Fibroblast of lung (primary cell): ENCODE measurements around the gene CPT1A. TPM values are rescaled to one million over a fixed set of nuclear protein-coding genes. Genes with fewer than 3 reads are reported as not detected.
"Not testable (repeated sequence)": the region's sequence is repeated elsewhere in the genome, so short reads cannot be mapped to it uniquely, and the experiment has no call there.

Experiments
- DNase-seq, 2 donors: peaks; one replicate each; pipeline versions ENCODE4 v3.0.0 to v3.0.0-alpha.2; 2010; ENCODE audit warnings: low read depth in 2 of 2
- H2AFZ ChIP-seq: 2 replicates; pipeline ENCODE4 v1.5.1; 2012; ENCODE audit warnings: low read length, control low read depth, inconsistent platforms
- H3K27ac ChIP-seq: 2 replicates; pipeline ENCODE4 v1.5.1; 2011; ENCODE audit warnings: low read length, control low read depth; ENCODE audit not compliant: insufficient read depth
- H3K27me3 ChIP-seq: 2 replicates; pipeline ENCODE4 v1.5.1; 2011; ENCODE audit warnings: mild to moderate bottlenecking, low read length; ENCODE audit not compliant: control insufficient read depth, insufficient read depth
- H3K36me3 ChIP-seq: 2 replicates; pipeline ENCODE4 v1.5.1; 2011; ENCODE audit warnings: low read length; ENCODE audit not compliant: control insufficient read depth, insufficient read depth
- H3K4me1 ChIP-seq: 2 replicates; pipeline ENCODE4 v1.5.1; 2011; ENCODE audit warnings: low read length; ENCODE audit not compliant: control insufficient read depth, insufficient read depth; ENCODE audit errors: extremely low read depth
- H3K4me2 ChIP-seq: 2 replicates; pipeline ENCODE4 v1.5.1; 2011; ENCODE audit warnings: low read length, control low read depth; ENCODE audit not compliant: insufficient read depth; ENCODE audit errors: extremely low read depth
- H3K4me3 ChIP-seq, 4 experiments: fragments of 200-600 bp in 1 of 4; sonication (generic) in 1 of 4; replicated peaks in 1 of 4; 2 replicates each; pipeline ENCODE4 v1.5.1; 2011 to 2016; ENCODE audit warnings: low read length in 4 of 4, low read depth in 3 of 4, mild to moderate bottlenecking in 3 of 4, control low read depth in 2 of 4, inconsistent platforms in 1 of 4, mixed read lengths in 1 of 4; ENCODE audit not compliant: insufficient read depth in 1 of 4; ENCODE audit errors: control extremely low read depth in 1 of 4
- H3K79me2 ChIP-seq: 2 replicates; pipeline ENCODE4 v1.5.1; 2012; ENCODE audit warnings: mild to moderate bottlenecking, low read length, inconsistent platforms; ENCODE audit not compliant: control insufficient read depth, insufficient read depth
- H3K9ac ChIP-seq: 2 replicates; pipeline ENCODE4 v1.5.1; 2011; ENCODE audit warnings: mild to moderate bottlenecking, low read length, control low read depth; ENCODE audit not compliant: insufficient read depth
- H3K9me3 ChIP-seq: 2 replicates; pipeline ENCODE4 v1.5.1; 2012; ENCODE audit warnings: low read depth, low read length; ENCODE audit not compliant: control insufficient read depth, insufficient read depth
- H4K20me1 ChIP-seq: 2 replicates; pipeline ENCODE4 v1.5.1; 2011; ENCODE audit warnings: low read length; ENCODE audit not compliant: control insufficient read depth, insufficient read depth; ENCODE audit errors: extremely low read depth
- EZH2 ChIP-seq: IDR thresholded peaks from 2 replicates; pipeline ENCODE4 v1.5.1; 2012; ENCODE audit warnings: low read length, control low read depth, mild to moderate bottlenecking; ENCODE audit errors: missing control alignments
- polyA minus RNA-seq: library from RNA; depleted of rRNA, polyadenylated mRNA; stranded (reverse); fragments of >200 nt; gene quantifications from 2 replicates; pipeline ENCODE4 v1.2.3, GENCODE V29; 2011; ENCODE audit warnings: low replicate concordance
- polyA plus RNA-seq, 2 donors: library from polyadenylated mRNA; depleted of rRNA in 1 of 2; stranded (reverse) in 1 of 2; unstranded in 1 of 2; fragments of >200 nt; gene quantifications; 2 replicates each; pipeline ENCODE4 v1.2.1, GENCODE V29; 2011 to 2012; ENCODE audit warnings: missing spikeins in 1 of 2
- total RNA-seq: library from RNA; depleted of rRNA; stranded (reverse); fragments of >200 nt; gene quantifications from 2 replicates; pipeline ENCODE4 v1.2.1, GENCODE V29; 2014
- TF ChIP-seq, protein P1 (sequence below), 2 donors: IDR thresholded peaks in 1 of 2; conservative IDR thresholded peaks in 1 of 2; 1 replicate in 1 of 2; 2 replicates in 1 of 2; pipeline ENCODE4 v1.5.1; 2011 to 2012; ENCODE audit warnings: low read length in 2 of 2, control low read depth in 1 of 2, inconsistent platforms in 1 of 2, low read depth in 1 of 2, mild to moderate bottlenecking in 1 of 2

CPT1A gene
- total RNA-seq (33.6 and 45.2 TPM in 2 replicates), polyA plus RNA-seq (29.5 and 37.2 TPM in 2 replicates), polyA minus RNA-seq (103 and 170 TPM in 2 replicates)
- 32.7 and 40.7 TPM in 2 replicates for polyA plus RNA-seq (2012)

DNA sequence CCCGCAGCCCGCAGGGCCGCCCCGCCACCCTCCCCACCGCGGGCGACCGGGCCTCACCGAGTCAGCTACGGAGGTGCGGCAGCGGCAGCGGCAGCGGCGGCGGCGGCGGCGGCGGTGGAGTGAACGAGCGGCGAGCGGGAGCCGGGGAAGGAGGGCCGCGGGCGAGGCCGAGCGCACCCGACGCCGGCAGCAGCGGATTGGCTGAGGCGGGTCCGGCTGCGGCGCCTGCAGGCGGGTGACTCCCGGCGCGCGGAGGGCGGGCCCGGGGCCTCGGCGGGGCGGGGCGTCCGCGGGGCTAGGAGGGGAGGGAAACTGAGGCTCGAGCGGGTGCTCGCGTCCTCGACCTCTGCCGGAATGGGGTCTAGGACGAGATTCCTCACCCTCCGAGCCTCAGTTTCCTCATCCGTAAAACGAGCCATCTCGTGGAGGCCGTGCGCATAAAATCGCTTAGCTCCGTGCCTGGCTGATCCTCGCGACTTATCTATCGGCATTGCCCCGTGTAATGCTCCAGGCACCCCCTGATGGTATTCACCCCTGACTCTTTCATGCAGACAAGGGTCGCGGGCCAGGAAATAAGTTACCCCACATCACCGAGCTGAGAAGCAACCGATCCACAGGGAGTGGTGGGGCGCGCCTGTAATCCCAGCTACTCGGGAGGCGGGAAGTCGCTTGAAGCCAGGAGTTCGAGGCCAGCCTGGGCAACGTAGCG is at the start of gene CPT1A:
Gene CPT1A (minus strand): TSS at position 199 of the 709 bp plus-strand sequence. CDS start 26,442 bp downstream, outside the sequence.
- peak within 1 kb of the TSS; percentile 76 to 94 (median 80) for H3K4me3 ChIP-seq
- TF ChIP-seq EZH2, result no peak
- TF ChIP-seq, protein P1, sequence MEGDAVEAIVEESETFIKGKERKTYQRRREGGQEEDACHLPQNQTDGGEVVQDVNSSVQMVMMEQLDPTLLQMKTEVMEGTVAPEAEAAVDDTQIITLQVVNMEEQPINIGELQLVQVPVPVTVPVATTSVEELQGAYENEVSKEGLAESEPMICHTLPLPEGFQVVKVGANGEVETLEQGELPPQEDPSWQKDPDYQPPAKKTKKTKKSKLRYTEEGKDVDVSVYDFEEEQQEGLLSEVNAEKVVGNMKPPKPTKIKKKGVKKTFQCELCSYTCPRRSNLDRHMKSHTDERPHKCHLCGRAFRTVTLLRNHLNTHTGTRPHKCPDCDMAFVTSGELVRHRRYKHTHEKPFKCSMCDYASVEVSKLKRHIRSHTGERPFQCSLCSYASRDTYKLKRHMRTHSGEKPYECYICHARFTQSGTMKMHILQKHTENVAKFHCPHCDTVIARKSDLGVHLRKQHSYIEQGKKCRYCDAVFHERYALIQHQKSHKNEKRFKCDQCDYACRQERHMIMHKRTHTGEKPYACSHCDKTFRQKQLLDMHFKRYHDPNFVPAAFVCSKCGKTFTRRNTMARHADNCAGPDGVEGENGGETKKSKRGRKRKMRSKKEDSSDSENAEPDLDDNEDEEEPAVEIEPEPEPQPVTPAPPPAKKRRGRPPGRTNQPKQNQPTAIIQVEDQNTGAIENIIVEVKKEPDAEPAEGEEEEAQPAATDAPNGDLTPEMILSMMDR (conservative IDR thresholded peaks at IDR 0.05 in 1 of 2, IDR thresholded peaks at IDR 0.05 in 1 of 2; ENCODE audit: low read depth in 1 of 2, low read length in 2 of 2), result no peak
- H3K9me3 ChIP-seq, result no peaks in the 10 kb centered on the region
- H3K4me1 ChIP-seq, result peaks cover 13% of the 10 kb centered on the region
- H3K36me3 ChIP-seq, result peaks cover 1% of the 10 kb centered on the region
- peak within 1 kb of the TSS; percentile 65 for H3K4me2 ChIP-seq
- H2AFZ ChIP-seq, result peak within 1 kb of the TSS; percentile 78
- peak; percentile 68 to 71 for DNase-seq
- peak within 1 kb of the TSS; percentile 84 for H3K9ac ChIP-seq
- peak within 1 kb of the TSS; percentile 87 for H3K27ac ChIP-seq
- peaks cover 26% of the 10 kb centered on the region for H3K79me2 ChIP-seq
- H4K20me1 ChIP-seq, result no peaks in the 10 kb centered on the region
- no peaks in the 10 kb centered on the region for H3K27me3 ChIP-seq

DNA sequence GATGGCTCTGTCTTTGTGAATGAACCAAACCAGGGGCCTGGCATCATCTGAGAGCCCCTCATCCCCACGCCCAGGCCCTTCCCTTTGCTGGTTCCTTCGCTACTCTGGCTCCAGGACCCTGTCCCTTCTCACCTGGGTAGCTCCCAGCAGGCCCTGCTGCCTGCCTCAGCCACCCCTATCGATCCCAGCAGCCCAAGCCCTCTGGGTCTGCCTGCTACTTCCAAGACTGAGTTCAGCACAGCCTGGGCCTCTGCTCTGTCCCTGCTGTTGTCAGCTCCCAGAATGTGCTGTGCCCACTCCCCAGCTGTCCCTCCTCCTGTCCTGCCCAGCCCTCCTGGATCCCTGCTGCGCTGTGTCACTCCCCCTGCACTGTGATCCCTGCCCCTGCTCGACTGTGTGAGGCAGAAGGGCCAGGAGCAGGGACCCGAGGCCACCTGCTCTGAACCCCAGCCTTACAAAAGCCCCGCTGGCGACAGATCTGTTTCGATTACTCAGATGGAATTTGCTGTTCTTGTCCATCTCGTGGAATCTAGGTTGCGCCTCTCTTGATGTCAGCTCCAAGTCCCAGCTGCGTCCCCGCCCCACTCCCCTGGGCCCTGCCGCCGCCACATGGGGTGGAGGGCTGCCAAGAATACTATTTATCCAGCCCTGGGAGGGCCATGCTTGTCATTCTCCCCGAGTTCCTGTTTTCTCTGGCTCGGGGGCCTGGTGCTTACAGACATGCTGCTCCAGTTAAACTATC is 48.9 kb upstream of the CPT1A start:
- DNase-seq, result peak; percentile 73 to 87
- Histone ChIP-seq H3K4me3 (no peak overlapping the region), H4K20me1 (no peaks in the 10 kb centered on the region), H2AFZ (no peak overlapping the region), H3K9ac (peak overlapping the region; percentile 37), H3K4me1 (peaks cover 18% of the 10 kb centered on the region), H3K36me3 (peaks cover 13% of the 10 kb centered on the region), H3K9me3 (no peaks in the 10 kb centered on the region), H3K79me2 (no peaks in the 10 kb centered on the region), H3K27ac (peak overlapping the region; percentile 78), H3K27me3 (no peaks in the 10 kb centered on the region), H3K4me2 (peak overlapping the region; percentile 13)
- TF ChIP-seq EZH2, result no peak
- TF ChIP-seq, protein P1 (conservative IDR thresholded peaks at IDR 0.05 in 1 of 2, IDR thresholded peaks at IDR 0.05 in 1 of 2; ENCODE audit: low read depth in 1 of 2, low read length in 2 of 2), result no peak

DNA sequence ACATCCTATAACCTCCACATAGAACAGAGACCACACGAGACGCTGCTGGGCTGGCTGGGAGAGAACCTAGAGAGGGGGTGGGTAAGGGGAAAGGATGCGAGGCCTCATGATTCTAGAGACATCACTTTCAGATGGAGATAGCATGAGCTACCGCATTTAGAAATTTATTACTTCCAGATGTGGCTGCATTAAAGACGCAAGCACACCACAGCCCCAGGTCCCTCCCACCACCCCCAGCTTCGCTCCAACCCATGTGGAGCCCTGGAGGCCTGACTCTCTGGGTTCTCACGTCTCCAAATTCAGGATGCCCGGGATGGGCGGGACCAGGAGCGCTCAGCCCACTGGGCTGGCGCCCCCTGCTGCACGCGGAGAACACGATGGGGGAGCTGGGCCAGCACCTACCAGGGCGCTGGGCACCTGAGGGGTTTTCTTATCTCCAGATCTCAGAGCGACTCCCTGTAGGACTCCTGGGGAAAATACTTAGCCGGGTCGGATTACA is 48.3 kb upstream of the CPT1A start:
- Histone ChIP-seq H3K4me2 (peak overlapping the region; percentile 13), H3K9ac (no peak overlapping the region), H3K79me2 (no peaks in the 10 kb centered on the region), H2AFZ (no peak overlapping the region), H3K4me1 (peaks cover 18% of the 10 kb centered on the region), H3K4me3 (no peak overlapping the region), H3K9me3 (no peaks in the 10 kb centered on the region), H4K20me1 (no peaks in the 10 kb centered on the region), H3K27ac (peak overlapping the region; percentile 78), H3K27me3 (no peaks in the 10 kb centered on the region), H3K36me3 (peaks cover 13% of the 10 kb centered on the region)
- DNase-seq, result peak; percentile 57 to 75
- TF ChIP-seq EZH2, result no peak
- TF ChIP-seq, protein P1 (conservative IDR thresholded peaks at IDR 0.05 in 1 of 2, IDR thresholded peaks at IDR 0.05 in 1 of 2; ENCODE audit: low read depth in 1 of 2, low read length in 2 of 2), result peak; percentile 44 to 59

DNA sequence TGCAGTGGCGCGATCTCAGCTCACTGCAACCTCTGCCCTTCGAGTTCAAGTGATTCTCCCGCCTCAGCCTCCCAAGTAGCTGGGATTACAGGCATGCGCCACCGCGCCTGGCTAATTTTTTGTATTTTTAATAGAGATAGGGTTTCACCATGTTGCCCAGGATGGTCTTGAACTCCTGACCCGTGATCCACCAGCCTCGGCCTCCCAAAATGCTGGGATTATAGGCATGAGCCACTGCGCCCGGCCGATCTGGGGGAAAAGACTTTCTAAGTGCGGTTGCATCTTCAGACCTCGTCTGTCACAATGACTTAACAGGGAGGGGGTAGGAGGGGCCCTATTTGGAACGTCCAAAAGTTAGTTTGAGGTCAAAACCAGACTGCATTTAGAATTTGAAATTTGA is 43.1 kb upstream of the CPT1A start:
- H3K4me3 ChIP-seq, H3K4me2 ChIP-seq, H2AFZ ChIP-seq, H3K9ac ChIP-seq, DNase-seq, H4K20me1 ChIP-seq, H3K36me3 ChIP-seq, H3K4me1 ChIP-seq, H3K79me2 ChIP-seq, H3K9me3 ChIP-seq, H3K27me3 ChIP-seq, H3K27ac ChIP-seq: not testable (repeated sequence)
